WTC11 (cell line): Measurements from ENCODE around the gene ZNF467. TPM values are rescaled to one million over a fixed set of nuclear protein-coding genes. Genes with fewer than 3 reads are reported as not detected.

Experiments
- ATAC-seq: fragments of 200-7000 bp; cut with Tn5 transposase; 2 replicates; pipeline ENCODE4 v1.10.0; 2021; ENCODE audit warnings: mild to moderate bottlenecking, moderate library complexity
- CTCF ChIA-PET: fragments of 300-600 bp; sonication (Branson Sonifier 250); formaldehyde crosslinking; loops from one replicate; lab custom pipeline; 2021; ENCODE audit warnings: antibody characterized with exemption; lab: Charles Lee
- POLR2A ChIA-PET: fragments of 350-600 bp; sonication (Branson Sonifier 250); formaldehyde crosslinking; loops from one replicate; lab custom pipeline; 2021; ENCODE audit warnings: antibody characterized with exemption; lab: Charles Lee
- DNase-seq: peaks from one replicate; pipeline ENCODE4 v3.0.0; 2021; ENCODE audit warnings: low spot score
- H3K27ac Mint-ChIP-seq: 2 replicates; pipeline ENCODE4 v1.8.0; 2021; ENCODE audit warnings: mixed read lengths
- H3K27me3 Mint-ChIP-seq: 2 replicates; pipeline ENCODE4 v1.8.0; 2021; ENCODE audit warnings: low read depth, mild to moderate bottlenecking, moderate library complexity, mixed read lengths
- H3K36me3 Mint-ChIP-seq: 2 replicates; pipeline ENCODE4 v1.8.0; 2021; ENCODE audit warnings: mixed read lengths
- H3K4me1 Mint-ChIP-seq: 2 replicates; pipeline ENCODE4 v1.8.0; 2022; ENCODE audit warnings: mixed read lengths
- H3K4me3 Mint-ChIP-seq: 2 replicates; pipeline ENCODE4 v1.8.0; 2021; ENCODE audit warnings: mild to moderate bottlenecking, moderate library complexity, mixed read lengths
- H3K9me3 Mint-ChIP-seq: 2 replicates; pipeline ENCODE4 v1.8.0; 2021; ENCODE audit warnings: mixed read lengths
- ESRRA ChIP-seq: sonication (generic); formaldehyde crosslinking; IDR thresholded peaks from 2 replicates; pipeline ENCODE4 v1.8.1; 2022; ENCODE audit warnings: mild to moderate bottlenecking, missing genetic modification reagents, borderline replicate concordance
- GABPB1 ChIP-seq: sonication (generic); formaldehyde crosslinking; IDR thresholded peaks from 2 replicates; pipeline ENCODE4 v1.8.1; 2023; ENCODE audit warnings: mild to moderate bottlenecking, missing genetic modification reagents
- IRF2 ChIP-seq: sonication (generic); formaldehyde crosslinking; IDR thresholded peaks from 2 replicates; pipeline ENCODE4 v1.8.0; 2022; ENCODE audit warnings: low read depth, missing genetic modification reagents, borderline replicate concordance
- JAZF1 ChIP-seq: fragments of 250-450 bp; sonication (Bioruptor Pico); IDR thresholded peaks from 2 replicates; pipeline ENCODE4 v1.9.0; 2021; ENCODE audit warnings: moderate library complexity, mild to moderate bottlenecking, inconsistent platforms
- NR1H2 ChIP-seq: sonication (generic); formaldehyde crosslinking; IDR thresholded peaks from 2 replicates; pipeline ENCODE4 v1.9.0; 2021; ENCODE audit warnings: mild to moderate bottlenecking, moderate library complexity, missing genetic modification reagents
- NR3C1 ChIP-seq: sonication (generic); formaldehyde crosslinking; conservative IDR thresholded peaks from 2 replicates; pipeline ENCODE4 v1.8.1; 2023; ENCODE audit warnings: low read depth, mild to moderate bottlenecking, missing genetic modification reagents
- OVOL2 ChIP-seq: fragments of 250-450 bp; sonication (Bioruptor Pico); IDR thresholded peaks from 2 replicates; pipeline ENCODE4 v1.9.0; 2021; ENCODE audit warnings: mild to moderate bottlenecking, borderline replicate concordance
- PRRX2 ChIP-seq: fragments of 250-450 bp; sonication (Bioruptor Pico); IDR thresholded peaks from 2 replicates; pipeline ENCODE4 v1.8.0; 2021; ENCODE audit warnings: mild to moderate bottlenecking
- TCF7 ChIP-seq: sonication (generic); formaldehyde crosslinking; IDR thresholded peaks from 2 replicates; pipeline ENCODE4 v1.8.0; 2022; ENCODE audit warnings: mild to moderate bottlenecking, low read depth, missing genetic modification reagents, moderate library complexity
- TEAD4 ChIP-seq: sonication (generic); formaldehyde crosslinking; IDR thresholded peaks from 2 replicates; pipeline ENCODE4 v1.8.0; 2022; ENCODE audit warnings: mild to moderate bottlenecking, missing genetic modification reagents
- ZNF219 ChIP-seq: sonication (generic); formaldehyde crosslinking; IDR thresholded peaks from 2 replicates; pipeline ENCODE4 v1.8.0; 2023; ENCODE audit warnings: missing genetic modification reagents, mild to moderate bottlenecking, borderline replicate concordance
- ZNF416 ChIP-seq: fragments of 250-450 bp; sonication (Bioruptor Pico); IDR thresholded peaks from 2 replicates; pipeline ENCODE4 v1.9.0; 2021; ENCODE audit warnings: mild to moderate bottlenecking, inconsistent platforms
- total RNA-seq: library from RNA; stranded (reverse); gene quantifications from 3 replicates; pipeline ENCODE4 v1.2.3, GENCODE V29; 2021
- TF ChIP-seq, protein P1 (sequence below): sonication (generic); formaldehyde crosslinking; IDR thresholded peaks from 2 replicates; pipeline ENCODE4 v1.8.0; 2022; ENCODE audit warnings: mild to moderate bottlenecking, missing genetic modification reagents
- TF ChIP-seq, protein P2 (sequence below): sonication (generic); formaldehyde crosslinking; IDR thresholded peaks from 2 replicates; pipeline ENCODE4 v1.8.0; 2022; ENCODE audit warnings: mild to moderate bottlenecking, missing genetic modification reagents
- TF ChIP-seq, protein P3 (sequence below): sonication (generic); formaldehyde crosslinking; IDR thresholded peaks from 2 replicates; pipeline ENCODE4 v1.8.1; 2022; ENCODE audit warnings: mild to moderate bottlenecking, moderate library complexity, missing genetic modification reagents
- TF ChIP-seq, protein P4 (sequence below): sonication (generic); formaldehyde crosslinking; conservative IDR thresholded peaks from 2 replicates; pipeline ENCODE4 v1.8.1; 2022; ENCODE audit warnings: mild to moderate bottlenecking, missing genetic modification reagents
- TF ChIP-seq, protein P5 (sequence below): sonication (generic); formaldehyde crosslinking; IDR thresholded peaks from 2 replicates; pipeline ENCODE4 v1.8.1; 2022; ENCODE audit warnings: mild to moderate bottlenecking, missing genetic modification reagents, moderate library complexity, borderline replicate concordance
- TF ChIP-seq, protein P6 (sequence below): sonication (generic); formaldehyde crosslinking; IDR thresholded peaks from 2 replicates; pipeline ENCODE4 v1.8.0; 2022; ENCODE audit warnings: mild to moderate bottlenecking, missing genetic modification reagents
- TF ChIP-seq, protein P7 (sequence below): sonication (generic); formaldehyde crosslinking; IDR thresholded peaks from 2 replicates; pipeline ENCODE4 v1.8.1; 2023; ENCODE audit warnings: mild to moderate bottlenecking, moderate library complexity, missing genetic modification reagents
- TF ChIP-seq, protein P8 (sequence below): sonication (generic); formaldehyde crosslinking; IDR thresholded peaks from 2 replicates; pipeline ENCODE4 v1.8.1; 2023; ENCODE audit warnings: mild to moderate bottlenecking, missing genetic modification reagents, moderate library complexity
- TF ChIP-seq, protein P9 (sequence below): fragments of 250-450 bp; sonication (Bioruptor Pico); conservative IDR thresholded peaks from 2 replicates; pipeline ENCODE4 v1.9.0; 2021; ENCODE audit warnings: mild to moderate bottlenecking

Gene ZNF467
- total RNA-seq, 1 experiment from 2014 or later, result 0.70 TPM

DNA sequence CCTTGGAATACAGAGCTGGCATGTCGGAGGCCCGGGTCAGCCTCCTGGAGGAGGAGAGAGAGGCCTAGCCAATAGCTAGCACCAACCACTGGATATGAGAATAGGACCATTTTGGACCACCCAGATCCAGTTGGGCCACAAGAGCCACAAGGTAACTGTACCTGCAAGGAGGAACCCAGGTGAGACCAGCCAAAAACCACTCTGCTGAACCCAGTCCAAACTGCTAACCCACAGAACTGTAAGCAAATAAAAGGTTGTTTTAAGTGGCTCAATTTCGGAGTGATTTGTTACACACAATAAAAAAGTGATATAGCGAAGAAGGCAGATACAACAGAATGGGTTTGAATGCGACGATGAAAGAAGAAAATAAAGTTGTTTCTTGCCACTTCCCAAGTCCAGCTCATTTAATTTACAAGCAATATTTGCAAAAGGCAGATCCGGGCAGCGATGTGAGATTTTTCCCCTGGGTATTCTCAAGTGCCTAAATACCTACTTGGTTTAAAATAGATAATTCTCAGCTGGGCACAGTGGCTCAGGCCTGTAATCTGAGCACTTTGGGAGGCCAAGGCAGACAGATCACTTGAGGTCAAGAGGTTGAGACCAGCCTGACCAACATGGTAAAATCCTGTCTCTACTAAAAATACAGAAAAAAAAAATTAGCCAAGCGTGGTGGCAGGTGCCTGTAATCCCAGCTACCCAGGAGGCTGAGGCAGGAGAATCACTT is 23.1 kb downstream of the ZNF467 start (continued):
- no peak for TF ChIP-seq JAZF1 (CRISPR knock-in tag)
- TF ChIP-seq, protein P1, sequence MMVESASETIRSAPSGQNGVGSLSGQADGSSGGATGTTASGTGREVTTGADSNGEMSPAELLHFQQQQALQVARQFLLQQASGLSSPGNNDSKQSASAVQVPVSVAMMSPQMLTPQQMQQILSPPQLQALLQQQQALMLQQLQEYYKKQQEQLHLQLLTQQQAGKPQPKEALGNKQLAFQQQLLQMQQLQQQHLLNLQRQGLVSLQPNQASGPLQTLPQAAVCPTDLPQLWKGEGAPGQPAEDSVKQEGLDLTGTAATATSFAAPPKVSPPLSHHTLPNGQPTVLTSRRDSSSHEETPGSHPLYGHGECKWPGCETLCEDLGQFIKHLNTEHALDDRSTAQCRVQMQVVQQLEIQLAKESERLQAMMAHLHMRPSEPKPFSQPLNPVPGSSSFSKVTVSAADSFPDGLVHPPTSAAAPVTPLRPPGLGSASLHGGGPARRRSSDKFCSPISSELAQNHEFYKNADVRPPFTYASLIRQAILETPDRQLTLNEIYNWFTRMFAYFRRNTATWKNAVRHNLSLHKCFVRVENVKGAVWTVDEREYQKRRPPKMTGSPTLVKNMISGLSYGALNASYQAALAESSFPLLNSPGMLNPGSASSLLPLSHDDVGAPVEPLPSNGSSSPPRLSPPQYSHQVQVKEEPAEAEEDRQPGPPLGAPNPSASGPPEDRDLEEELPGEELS (CRISPR knock-in tag), result no peak
- TF ChIP-seq NR1H2 (CRISPR knock-in tag), result no peak
- TF ChIP-seq, protein P2, sequence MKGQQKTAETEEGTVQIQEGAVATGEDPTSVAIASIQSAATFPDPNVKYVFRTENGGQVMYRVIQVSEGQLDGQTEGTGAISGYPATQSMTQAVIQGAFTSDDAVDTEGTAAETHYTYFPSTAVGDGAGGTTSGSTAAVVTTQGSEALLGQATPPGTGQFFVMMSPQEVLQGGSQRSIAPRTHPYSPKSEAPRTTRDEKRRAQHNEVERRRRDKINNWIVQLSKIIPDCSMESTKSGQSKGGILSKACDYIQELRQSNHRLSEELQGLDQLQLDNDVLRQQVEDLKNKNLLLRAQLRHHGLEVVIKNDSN (CRISPR knock-in tag), result no peak
- TF ChIP-seq, protein P3, sequence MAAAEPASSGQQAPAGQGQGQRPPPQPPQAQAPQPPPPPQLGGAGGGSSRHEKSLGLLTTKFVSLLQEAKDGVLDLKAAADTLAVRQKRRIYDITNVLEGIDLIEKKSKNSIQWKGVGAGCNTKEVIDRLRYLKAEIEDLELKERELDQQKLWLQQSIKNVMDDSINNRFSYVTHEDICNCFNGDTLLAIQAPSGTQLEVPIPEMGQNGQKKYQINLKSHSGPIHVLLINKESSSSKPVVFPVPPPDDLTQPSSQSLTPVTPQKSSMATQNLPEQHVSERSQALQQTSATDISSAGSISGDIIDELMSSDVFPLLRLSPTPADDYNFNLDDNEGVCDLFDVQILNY (CRISPR knock-in tag), result no peak
- TF ChIP-seq, protein P4, sequence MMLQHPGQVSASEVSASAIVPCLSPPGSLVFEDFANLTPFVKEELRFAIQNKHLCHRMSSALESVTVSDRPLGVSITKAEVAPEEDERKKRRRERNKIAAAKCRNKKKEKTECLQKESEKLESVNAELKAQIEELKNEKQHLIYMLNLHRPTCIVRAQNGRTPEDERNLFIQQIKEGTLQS, result no peak
- no peak for TF ChIP-seq ZNF416

DNA sequence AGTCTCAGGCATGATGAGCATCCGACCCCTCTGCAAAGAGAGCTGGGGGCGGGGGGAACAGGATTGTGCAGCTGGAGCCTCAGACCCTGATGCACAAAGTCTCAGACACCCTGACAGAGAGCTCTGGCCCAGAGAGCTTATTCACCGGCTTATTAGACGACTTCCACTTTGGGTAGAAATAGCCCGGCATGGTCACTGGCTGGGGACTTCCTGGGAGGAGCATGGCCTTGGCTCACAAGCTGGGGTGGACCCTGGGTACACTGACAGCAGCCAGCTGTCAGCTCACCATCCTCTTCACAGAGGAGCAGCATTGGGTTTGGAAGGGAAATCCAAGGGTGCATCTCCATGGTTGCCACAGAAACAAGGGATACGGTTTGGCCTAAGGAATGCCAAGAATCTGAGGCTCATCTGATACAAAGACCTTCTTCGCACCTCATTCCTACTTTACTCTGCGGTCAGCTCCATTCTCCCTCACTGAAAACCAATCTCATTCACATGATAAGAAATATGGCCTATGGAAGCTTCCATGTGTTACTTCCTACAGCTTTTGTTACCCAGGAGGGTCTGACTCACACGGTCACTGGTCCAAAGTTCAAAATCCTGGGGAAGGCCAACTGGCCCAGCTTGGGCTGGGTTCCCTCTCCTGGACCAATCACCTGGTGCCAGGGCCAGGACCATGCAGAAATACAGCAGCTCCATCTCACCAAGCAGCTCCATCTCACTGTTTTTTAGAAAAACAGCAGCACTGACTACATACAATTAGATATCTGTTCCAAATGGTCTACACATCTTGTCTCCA is 25.1 kb downstream of the ZNF467 start:
- ChIA-PET CTCF (interaction anchor here (0.9 to 2.8 kb wide), 7 partner anchors 16 to 123 kb away, joined by 3 to 29 read pairs (median 6); no protein-coding TSS in a partner anchor), POLR2A (no interaction called here)
- H3K4me3 Mint-ChIP-seq, result no peak overlapping the region
- no peak overlapping the region for H3K27ac Mint-ChIP-seq
- ATAC-seq (peak; percentile 73), DNase-seq (no peak)
- peaks cover 3% of the 10 kb centered on the region; the same call in 1 of the 2 replicates for H3K27me3 Mint-ChIP-seq
- peaks cover 9% of the 10 kb centered on the region for H3K9me3 Mint-ChIP-seq
- no peaks in the 10 kb centered on the region for H3K36me3 Mint-ChIP-seq
- H3K4me1 Mint-ChIP-seq, result peaks cover 3% of the 10 kb centered on the region
- TF ChIP-seq, protein P2 (CRISPR knock-in tag), result no peak
- TF ChIP-seq, protein P5, sequence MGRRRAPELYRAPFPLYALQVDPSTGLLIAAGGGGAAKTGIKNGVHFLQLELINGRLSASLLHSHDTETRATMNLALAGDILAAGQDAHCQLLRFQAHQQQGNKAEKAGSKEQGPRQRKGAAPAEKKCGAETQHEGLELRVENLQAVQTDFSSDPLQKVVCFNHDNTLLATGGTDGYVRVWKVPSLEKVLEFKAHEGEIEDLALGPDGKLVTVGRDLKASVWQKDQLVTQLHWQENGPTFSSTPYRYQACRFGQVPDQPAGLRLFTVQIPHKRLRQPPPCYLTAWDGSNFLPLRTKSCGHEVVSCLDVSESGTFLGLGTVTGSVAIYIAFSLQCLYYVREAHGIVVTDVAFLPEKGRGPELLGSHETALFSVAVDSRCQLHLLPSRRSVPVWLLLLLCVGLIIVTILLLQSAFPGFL (CRISPR knock-in tag), result no peak
- TF ChIP-seq, protein P6, sequence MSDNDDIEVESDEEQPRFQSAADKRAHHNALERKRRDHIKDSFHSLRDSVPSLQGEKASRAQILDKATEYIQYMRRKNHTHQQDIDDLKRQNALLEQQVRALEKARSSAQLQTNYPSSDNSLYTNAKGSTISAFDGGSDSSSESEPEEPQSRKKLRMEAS (CRISPR knock-in tag), result no peak
- no peak for TF ChIP-seq GABPB1 (CRISPR knock-in tag)
- TF ChIP-seq TCF7 (CRISPR knock-in tag), result no peak
- TF ChIP-seq, protein P7, sequence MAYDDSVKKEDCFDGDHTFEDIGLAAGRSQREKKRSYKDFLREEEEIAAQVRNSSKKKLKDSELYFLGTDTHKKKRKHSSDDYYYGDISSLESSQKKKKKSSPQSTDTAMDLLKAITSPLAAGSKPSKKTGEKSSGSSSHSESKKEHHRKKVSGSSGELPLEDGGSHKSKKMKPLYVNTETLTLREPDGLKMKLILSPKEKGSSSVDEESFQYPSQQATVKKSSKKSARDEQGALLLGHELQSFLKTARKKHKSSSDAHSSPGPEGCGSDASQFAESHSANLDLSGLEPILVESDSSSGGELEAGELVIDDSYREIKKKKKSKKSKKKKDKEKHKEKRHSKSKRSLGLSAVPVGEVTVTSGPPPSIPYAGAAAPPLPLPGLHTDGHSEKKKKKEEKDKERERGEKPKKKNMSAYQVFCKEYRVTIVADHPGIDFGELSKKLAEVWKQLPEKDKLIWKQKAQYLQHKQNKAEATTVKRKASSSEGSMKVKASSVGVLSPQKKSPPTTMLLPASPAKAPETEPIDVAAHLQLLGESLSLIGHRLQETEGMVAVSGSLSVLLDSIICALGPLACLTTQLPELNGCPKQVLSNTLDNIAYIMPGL (CRISPR knock-in tag), result no peak
- TF ChIP-seq TEAD4 (CRISPR knock-in tag), result no peak
- no peak for TF ChIP-seq OVOL2 (CRISPR knock-in tag)
- no peak for TF ChIP-seq PRRX2
- TF ChIP-seq ESRRA, result no peak
- TF ChIP-seq, protein P8, sequence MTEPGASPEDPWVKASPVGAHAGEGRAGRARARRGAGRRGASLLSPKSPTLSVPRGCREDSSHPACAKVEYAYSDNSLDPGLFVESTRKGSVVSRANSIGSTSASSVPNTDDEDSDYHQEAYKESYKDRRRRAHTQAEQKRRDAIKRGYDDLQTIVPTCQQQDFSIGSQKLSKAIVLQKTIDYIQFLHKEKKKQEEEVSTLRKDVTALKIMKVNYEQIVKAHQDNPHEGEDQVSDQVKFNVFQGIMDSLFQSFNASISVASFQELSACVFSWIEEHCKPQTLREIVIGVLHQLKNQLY, result no peak
- TF ChIP-seq, protein P3 (CRISPR knock-in tag), result no peak
- no peak for TF ChIP-seq ZNF219 (CRISPR knock-in tag)
- no peak for TF ChIP-seq NR3C1 (CRISPR knock-in tag)
- TF ChIP-seq IRF2 (CRISPR knock-in tag), result no peak
- TF ChIP-seq, protein P9, sequence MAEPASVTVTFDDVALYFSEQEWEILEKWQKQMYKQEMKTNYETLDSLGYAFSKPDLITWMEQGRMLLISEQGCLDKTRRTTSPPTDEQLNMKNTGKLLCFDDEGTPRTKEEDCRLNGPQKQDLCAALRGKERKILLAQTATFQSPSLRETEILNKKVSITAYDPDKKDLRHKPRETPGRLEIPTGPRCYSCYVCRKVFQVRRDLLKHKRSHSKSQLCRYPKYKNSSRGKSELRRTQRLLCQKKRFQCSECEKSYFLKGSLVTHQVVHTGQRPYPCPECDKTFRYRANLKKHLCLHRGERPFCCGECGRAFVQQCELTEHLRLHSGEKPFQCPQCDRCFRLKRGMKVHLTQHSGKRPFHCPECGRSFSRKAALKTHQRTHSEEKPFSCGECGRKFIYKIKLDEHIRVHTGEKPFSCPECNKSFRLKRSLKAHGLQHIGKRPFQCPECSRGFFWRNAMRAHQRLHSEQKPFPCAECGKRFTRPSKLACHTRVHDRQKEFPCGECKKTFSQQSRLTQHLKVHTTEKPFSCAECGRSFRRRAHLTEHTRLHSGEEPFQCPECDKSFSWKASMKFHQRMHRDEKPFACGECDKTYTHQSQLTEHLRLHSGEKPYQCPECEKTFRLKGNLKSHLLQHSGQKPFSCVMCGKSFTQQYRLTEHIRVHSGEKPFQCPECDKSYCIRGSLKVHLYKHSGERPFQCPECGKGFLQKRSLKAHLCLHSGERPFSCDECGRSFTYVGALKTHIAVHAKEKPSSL (CRISPR knock-in tag), result no peak
